Left ventricle myocardium inferior (tissue), 1 donor: ENCODE data around the gene ERICH6B. TPM values are rescaled to one million over a fixed set of nuclear protein-coding genes. Genes with fewer than 3 reads are reported as not detected.

ENCODE experiments used
- DNase-seq: peaks from one replicate; pipeline ENCODE4 v3.0.0-alpha.2; 2020
- H3K27ac ChIP-seq: fragments of 200-600 bp; replicated peaks from 2 replicates; pipeline ENCODE4 v1.8.0; 2021
- H3K27me3 ChIP-seq: fragments of 200-600 bp; 2 replicates; pipeline ENCODE4 v1.8.0; 2021; ENCODE audit warnings: low read depth
- H3K36me3 ChIP-seq: fragments of 200-600 bp; 2 replicates; pipeline ENCODE4 v1.8.0; 2021
- H3K4me1 ChIP-seq: fragments of 200-600 bp; 2 replicates; pipeline ENCODE4 v1.8.0; 2021
- H3K4me3 ChIP-seq: fragments of 200-600 bp; 2 replicates; pipeline ENCODE4 v1.8.0; 2021; ENCODE audit warnings: mild to moderate bottlenecking, moderate library complexity
- H3K9me3 ChIP-seq: fragments of 200-600 bp; replicated peaks from 2 replicates; pipeline ENCODE4 v1.8.0; 2021
- intact Hi-C: fragments of 100-400 bp; cut with micrococcal nuclease; formaldehyde crosslinking; loops from one replicate; pipeline ENCODE4 v1.11.0; 2022
- total RNA-seq: library from RNA; stranded (reverse); fragmentation: NEBNext Ultra II Directional; extraction: Animal tissue kit (Norgen Biotek cat#: 25700); gene quantifications from one replicate; pipeline ENCODE4 v1.2.1, GENCODE V29; 2021
- TF ChIP-seq, protein P1 (sequence below): fragments of 200-600 bp; IDR thresholded peaks from 2 replicates; pipeline ENCODE4 v1.8.0; 2021; ENCODE audit warnings: antibody characterized with exemption, mild to moderate bottlenecking, borderline replicate concordance
- donor health status: DM: no; HTN: yes; CAD: no; lungs with severe emphysema.

Gene ERICH6B
- total RNA-seq, 1 donor from 2014 or later = not detected

- Histone ChIP-seq H3K4me3 (no peak overlapping the region), H3K27me3 (no peaks in the 10 kb centered on the region), H3K9me3 (no peaks in the 10 kb centered on the region), H3K4me1 (peaks cover 6% of the 10 kb centered on the region), H3K27ac (no peak overlapping the region), H3K36me3 (peaks cover 77% of the 10 kb centered on the region)
- DNase-seq = no peak
- TF ChIP-seq, protein P1, sequence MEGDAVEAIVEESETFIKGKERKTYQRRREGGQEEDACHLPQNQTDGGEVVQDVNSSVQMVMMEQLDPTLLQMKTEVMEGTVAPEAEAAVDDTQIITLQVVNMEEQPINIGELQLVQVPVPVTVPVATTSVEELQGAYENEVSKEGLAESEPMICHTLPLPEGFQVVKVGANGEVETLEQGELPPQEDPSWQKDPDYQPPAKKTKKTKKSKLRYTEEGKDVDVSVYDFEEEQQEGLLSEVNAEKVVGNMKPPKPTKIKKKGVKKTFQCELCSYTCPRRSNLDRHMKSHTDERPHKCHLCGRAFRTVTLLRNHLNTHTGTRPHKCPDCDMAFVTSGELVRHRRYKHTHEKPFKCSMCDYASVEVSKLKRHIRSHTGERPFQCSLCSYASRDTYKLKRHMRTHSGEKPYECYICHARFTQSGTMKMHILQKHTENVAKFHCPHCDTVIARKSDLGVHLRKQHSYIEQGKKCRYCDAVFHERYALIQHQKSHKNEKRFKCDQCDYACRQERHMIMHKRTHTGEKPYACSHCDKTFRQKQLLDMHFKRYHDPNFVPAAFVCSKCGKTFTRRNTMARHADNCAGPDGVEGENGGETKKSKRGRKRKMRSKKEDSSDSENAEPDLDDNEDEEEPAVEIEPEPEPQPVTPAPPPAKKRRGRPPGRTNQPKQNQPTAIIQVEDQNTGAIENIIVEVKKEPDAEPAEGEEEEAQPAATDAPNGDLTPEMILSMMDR = no peak
- intact Hi-C loops = no loop called here
Observed at GRCh38 chr13:45521297-45521696, 94.2 kb downstream of the ERICH6B start.

DNA sequence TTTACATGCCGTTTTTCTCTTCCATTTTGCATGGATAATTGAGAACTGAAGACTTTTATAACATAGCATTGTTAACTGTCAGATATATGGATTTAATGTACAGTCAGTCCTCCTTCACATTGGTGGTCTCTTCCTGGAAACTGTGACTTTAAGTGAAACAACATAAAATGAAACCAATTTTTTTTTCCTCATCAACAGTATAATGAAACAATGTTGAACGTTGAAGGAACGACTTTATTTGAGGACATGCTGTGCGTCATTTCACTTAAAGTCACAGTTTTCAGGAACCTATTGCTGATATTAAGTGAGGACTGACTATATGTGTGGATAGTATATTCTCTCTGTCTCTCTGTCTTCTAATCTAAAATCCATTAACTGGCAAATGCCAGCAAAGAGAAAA, 96.0 kb downstream of the ERICH6B start:
- DNase-seq = no peak
- H3K9me3 ChIP-seq = no peaks in the 10 kb centered on the region
- H3K4me3 ChIP-seq = no peak overlapping the region
- intact Hi-C loops = no loop called here
- peaks cover 6% of the 10 kb centered on the region for H3K4me1 ChIP-seq
- H3K27ac ChIP-seq = no peak overlapping the region
- H3K36me3 ChIP-seq = peaks cover 79% of the 10 kb centered on the region
- H3K27me3 ChIP-seq = no peaks in the 10 kb centered on the region
- TF ChIP-seq, protein P1 = no peak

GRCh38 chr13:45518525-45519245, 96.9 kb downstream of the ERICH6B start:
- H3K4me3 ChIP-seq = no peak overlapping the region
- H3K9me3 ChIP-seq = no peaks in the 10 kb centered on the region
- H3K27me3 ChIP-seq = no peaks in the 10 kb centered on the region
- TF ChIP-seq, protein P1 = no peak
- peaks cover under 1% of the 10 kb centered on the region for H3K4me1 ChIP-seq
- intact Hi-C loops = no loop called here
- H3K27ac ChIP-seq = no peak overlapping the region
- DNase-seq = no peak
- H3K36me3 ChIP-seq = peaks cover 79% of the 10 kb centered on the region

GRCh38 chr13:45516757-45517156, 98.8 kb downstream of the ERICH6B start:
- Histone ChIP-seq H3K4me3 (no peak overlapping the region), H3K9me3 (no peaks in the 10 kb centered on the region), H3K36me3 (peaks cover 88% of the 10 kb centered on the region), H3K27me3 (no peaks in the 10 kb centered on the region), H3K4me1 (peaks cover 3% of the 10 kb centered on the region), H3K27ac (no peak overlapping the region)
- DNase-seq = no peak
- intact Hi-C loops = no loop called here
- TF ChIP-seq, protein P1 = no peak

- H3K36me3 ChIP-seq = peaks cover 86% of the 10 kb centered on the region
- intact Hi-C loops = no loop called here
- H3K9me3 ChIP-seq = no peaks in the 10 kb centered on the region
- TF ChIP-seq, protein P1 = no peak
- no peak overlapping the region for H3K4me3 ChIP-seq
- H3K4me1 ChIP-seq = peaks cover 5% of the 10 kb centered on the region
- no peak overlapping the region for H3K27ac ChIP-seq
- no peaks in the 10 kb centered on the region for H3K27me3 ChIP-seq
- no peak for DNase-seq
Observed at GRCh38 chr13:45512098-45512496, 103.4 kb downstream of the ERICH6B start.
